Stomach (tissue), 9 donors: ENCODE measurements around the gene MEGF8. TPM values are rescaled to one million over a fixed set of nuclear protein-coding genes. Genes with fewer than 3 reads are reported as not detected.

Source experiments
- DNase-seq, 2 donors: peaks; one replicate each; pipeline versions ENCODE4 v3.0.0 to v3.0.0-alpha.2; 2013 to 2019
- H3K27ac ChIP-seq, 5 donors: fragments of 200-600 bp in 4 of 5; sonication (generic) in 4 of 5; one replicate each; pipeline ENCODE4 v1.5.1; 2013 to 2019; ENCODE audit warnings: mild to moderate bottlenecking in 1 of 5, moderate library complexity in 1 of 5
- H3K27me3 ChIP-seq, 3 donors: fragments of 200-600 bp; sonication (generic); one replicate each; pipeline ENCODE4 v1.5.1; 2017 to 2019; ENCODE audit warnings: mixed run types in 1 of 3
- H3K36me3 ChIP-seq, 4 donors: fragments of 200-600 bp; sonication (generic); 1 replicate in 3 of 4; 2 replicates in 1 of 4; pipeline ENCODE4 v1.5.1; 2016 to 2019
- H3K4me1 ChIP-seq, 4 donors: fragments of 200-600 bp; sonication (generic); one replicate each; pipeline ENCODE4 v1.5.1; 2016 to 2019
- H3K4me3 ChIP-seq, 4 donors: fragments of 200-600 bp; sonication (generic) in 3 of 4; one replicate each; pipeline ENCODE4 v1.5.1; 2016 to 2019; ENCODE audit warnings: mild to moderate bottlenecking in 1 of 4
- H3K9me3 ChIP-seq, 4 donors: fragments of 200-600 bp; sonication (generic); one replicate each; pipeline ENCODE4 v1.5.1; 2016 to 2019
- CTCF ChIP-seq, 7 experiments: fragments of 450-650 bp in 4 of 7; fragments of 200-600 bp in 3 of 7; sonication (generic) in 3 of 7; IDR thresholded peaks; one replicate each; pipeline ENCODE4 v1.5.1; 2016 to 2019; ENCODE audit warnings: antibody characterized with exemption in 7 of 7, control low read depth in 2 of 7, mild to moderate bottlenecking in 1 of 7
- EP300 ChIP-seq: sonication (generic); formaldehyde crosslinking; IDR thresholded peaks from one replicate; pipeline ENCODE4 v1.6.1; 2017; ENCODE audit warnings: antibody characterized with exemption
- POLR2A ChIP-seq, 4 donors: fragments of 450-650 bp; IDR thresholded peaks; one replicate each; pipeline ENCODE4 v1.6.1; 2016; ENCODE audit warnings: antibody characterized with exemption in 4 of 4, control low read depth in 2 of 4, mild to moderate bottlenecking in 1 of 4, moderate library complexity in 1 of 4
- POLR2AphosphoS5 ChIP-seq, 3 donors: sonication (generic); formaldehyde crosslinking; IDR thresholded peaks; one replicate each; pipeline ENCODE4 v1.6.1; 2016; ENCODE audit warnings: antibody characterized with exemption in 3 of 3
- WGBS, 5 donors: extraction: QIAGEN DNeasy Blood & Tissue Kit in 3 of 5; methylation state at CpG; one replicate each; pipeline versions ENCODE4 v1.1.5 to v1.1.7; 2013 to 2018; 5-methylcytosine and 5-hydroxymethylcytosine counted together
- intact Hi-C: fragments of 100-400 bp; cut with DNase I; formaldehyde crosslinking; loops from one replicate; pipeline ENCODE4 v1.15.1; 2023; ENCODE audit warnings: low total_unique reads
- polyA plus RNA-seq, 3 donors: library from polyadenylated mRNA; stranded (reverse); fragments of 200-250 nt; gene quantifications; one replicate each; pipeline ENCODE4 v1.2.3, GENCODE V29; 2013
- total RNA-seq, 5 donors: library from RNA; depleted of rRNA; stranded (reverse); fragments of >200 nt; gene quantifications; one replicate each; pipeline versions ENCODE4 v1.1.0 to v1.2.3, GENCODE V29; 2014 to 2016
- donor health status: healthy with polysubstance abuse.
- donor health status: Bipolar disorder and iron deficiency.
- donor health status: healthy.

The MEGF8 gene
- total and polyA plus RNA-seq, 8 donors, result 2.6 to 46.3 (median 12.3) TPM

GRCh38 chr19:42343344-42344110 is 18.1 kb downstream of the MEGF8 start:
- H3K4me3 ChIP-seq, result no peak overlapping the region

GRCh38 chr19:42344336-42344893 is 19.0 kb downstream of the MEGF8 start:
- Histone ChIP-seq H3K4me1 (no peaks in the 10 kb centered on the region), H3K4me3 (no peak overlapping the region), H3K27me3 (no peaks in the 10 kb centered on the region), H3K27ac (no peak overlapping the region), H3K9me3 (no peaks in the 10 kb centered on the region), H3K36me3 (peaks cover 3 to 91% (median 59%) of the 10 kb centered on the region in 4 donors)
- no peak for TF ChIP-seq POLR2A (IDR thresholded peaks at IDR 0.05)
- TF ChIP-seq POLR2AphosphoS5 (IDR thresholded peaks at IDR 0.05), result no peak
- peak in 1 of 2 donors; percentile 35 for DNase-seq
- intact Hi-C loops, result no loop called here
- 89 to 94% (median 91%) methylated on average over 10 to 18 of the region's 18 CpGs for WGBS, 5 donors

More at GRCh38 chr19:42343344-42344110, 18.1 kb downstream of the MEGF8 start:
- no peak for TF ChIP-seq CTCF (IDR thresholded peaks at IDR 0.05)
- TF ChIP-seq POLR2AphosphoS5 (IDR thresholded peaks at IDR 0.05), result no peak
- TF ChIP-seq EP300, result no peak
- no peak for TF ChIP-seq POLR2A (IDR thresholded peaks at IDR 0.05)
- DNase-seq, result no peak
- no peaks in the 10 kb centered on the region for H3K9me3 ChIP-seq
- H3K27ac ChIP-seq, result no peak overlapping the region
- 77 to 91% (median 88%) methylated on average over 12 to 17 of the region's 17 CpGs for WGBS, 5 donors
- no peaks in the 10 kb centered on the region for H3K27me3 ChIP-seq
- H3K36me3 ChIP-seq, result peaks cover 3 to 84% (median 55%) of the 10 kb centered on the region in 4 donors
- intact Hi-C loops, result no loop called here
- no peaks in the 10 kb centered on the region for H3K4me1 ChIP-seq

GRCh38 chr19:42345191-42345812 is 19.9 kb downstream of the MEGF8 start:
- TF ChIP-seq POLR2A (IDR thresholded peaks at IDR 0.05), result no peak
- TF ChIP-seq EP300, result no peak
- no peak for TF ChIP-seq CTCF (IDR thresholded peaks at IDR 0.05)
- no peak for TF ChIP-seq POLR2AphosphoS5 (IDR thresholded peaks at IDR 0.05)
- H3K4me1 ChIP-seq, result no peaks in the 10 kb centered on the region
- 85 to 90% (median 86%) methylated on average over 6 of the region's 6 CpGs for WGBS, 5 donors
- peaks cover 3 to 89% (median 64%) of the 10 kb centered on the region in 4 donors for H3K36me3 ChIP-seq
- no peak overlapping the region for H3K27ac ChIP-seq
- no peak overlapping the region for H3K4me3 ChIP-seq
- no peaks in the 10 kb centered on the region for H3K9me3 ChIP-seq
- no peaks in the 10 kb centered on the region for H3K27me3 ChIP-seq
- intact Hi-C loops, result no loop called here
- DNase-seq, result no peak

GRCh38 chr19:42348211-42348610 is 22.8 kb downstream of the MEGF8 start:
- H3K9me3 ChIP-seq, result no peaks in the 10 kb centered on the region
- no peak overlapping the region for H3K4me3 ChIP-seq
- H3K27me3 ChIP-seq, result no peaks in the 10 kb centered on the region
- no peak for TF ChIP-seq CTCF (IDR thresholded peaks at IDR 0.05)
- no peak for TF ChIP-seq EP300
- TF ChIP-seq POLR2A (IDR thresholded peaks at IDR 0.05), result no peak
- TF ChIP-seq POLR2AphosphoS5 (IDR thresholded peaks at IDR 0.05), result no peak
- peaks cover 6 to 90% (median 81%) of the 10 kb centered on the region in 4 donors for H3K36me3 ChIP-seq
- no peak overlapping the region for H3K27ac ChIP-seq
- intact Hi-C loops, result no loop called here
- 93 to 99% (median 97%) methylated on average over 6 to 14 of the region's 14 CpGs for WGBS, 5 donors
- no peak for DNase-seq
- no peaks in the 10 kb centered on the region for H3K4me1 ChIP-seq
